ENCODE results near the gene MKX.

Gene MKX

DNA sequence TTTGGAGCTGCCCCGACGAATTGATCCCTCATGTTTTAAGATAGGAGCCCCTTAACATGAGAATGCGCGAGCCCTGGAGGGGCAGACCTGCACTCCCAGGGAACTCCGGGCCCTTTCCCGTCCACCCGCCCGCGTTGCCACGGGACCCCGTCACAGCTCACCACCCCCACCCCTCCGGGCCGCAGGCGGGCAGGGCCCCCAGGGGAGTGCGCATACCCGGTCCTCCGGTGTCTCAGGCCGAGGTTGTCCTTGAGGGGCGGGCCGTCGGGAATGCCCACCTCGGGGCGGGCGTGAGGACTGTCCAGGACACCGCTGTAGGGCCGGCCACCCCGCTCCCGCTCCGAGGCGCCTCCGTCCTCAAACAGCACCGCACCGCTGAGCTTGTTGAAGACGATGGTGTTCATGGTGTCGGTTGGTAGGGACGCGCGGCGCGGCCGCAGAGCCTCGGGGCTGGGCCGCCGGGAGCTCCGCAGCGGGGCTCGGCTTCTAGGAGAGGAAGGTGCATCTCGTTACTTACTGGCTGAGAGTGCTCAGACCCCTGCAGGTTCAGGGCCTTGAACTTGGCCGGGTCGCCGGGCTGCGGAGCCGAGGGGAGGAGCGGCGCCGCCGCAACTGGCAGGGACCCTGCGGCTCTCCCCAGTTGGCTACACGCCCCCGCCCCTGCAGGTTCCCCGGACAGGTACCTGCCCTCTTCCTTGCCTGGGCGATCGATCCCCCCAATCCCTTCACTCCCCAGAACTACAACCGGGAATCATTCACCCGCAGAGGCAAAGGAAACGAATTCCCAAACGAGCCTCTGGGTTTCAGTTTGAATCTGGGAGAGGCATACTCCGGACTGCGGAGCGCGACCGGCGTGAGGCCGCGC, 2.4 kb downstream of the MKX start:
- in situ Hi-C loops (cut with HindIII; ENCODE audit: low sequenced_read_pairs), result no loop called here

DNA sequence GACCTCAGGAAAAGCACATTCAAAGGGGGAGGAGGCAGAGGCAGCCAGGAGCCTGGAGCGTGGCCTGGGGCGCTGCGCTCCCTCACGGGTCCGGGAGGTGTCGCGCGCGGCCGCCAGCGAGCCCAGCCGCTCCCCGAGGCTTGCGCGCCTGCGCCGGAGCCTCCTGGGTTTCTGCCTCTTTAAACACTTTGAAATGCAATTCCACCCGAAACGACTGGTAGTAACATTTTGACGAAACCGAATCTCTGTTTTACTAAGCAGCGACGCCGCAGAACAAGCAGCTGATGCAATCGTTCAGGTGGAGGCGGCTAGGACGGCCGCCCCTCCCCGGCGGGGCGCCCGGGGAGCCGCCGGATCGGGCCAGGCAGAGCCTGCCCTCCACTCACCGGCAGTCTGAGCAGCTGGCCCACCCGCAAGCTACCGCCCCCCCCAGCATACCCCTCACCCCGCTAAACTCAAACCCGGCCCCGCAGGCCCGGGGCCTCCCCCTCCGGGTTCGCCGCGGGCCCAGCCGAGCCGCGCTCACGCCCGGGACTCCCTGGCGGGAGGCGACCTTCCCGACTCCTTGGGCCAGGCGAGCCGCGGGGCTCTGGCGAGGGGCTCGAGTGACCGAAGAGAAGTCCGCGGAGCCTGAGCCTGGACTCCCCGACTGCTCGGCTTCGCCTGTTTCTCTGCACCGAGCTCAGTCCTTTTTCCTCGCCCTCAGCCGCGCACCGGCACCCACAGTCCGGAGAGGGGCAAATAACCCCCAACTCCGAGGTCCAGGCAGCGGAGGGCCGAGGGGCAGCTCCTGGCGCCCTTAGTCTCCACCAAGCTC, 3.2 kb downstream of the MKX start:
- in situ Hi-C loops (cut with HindIII; ENCODE audit: low sequenced_read_pairs), result no loop called here

DNA sequence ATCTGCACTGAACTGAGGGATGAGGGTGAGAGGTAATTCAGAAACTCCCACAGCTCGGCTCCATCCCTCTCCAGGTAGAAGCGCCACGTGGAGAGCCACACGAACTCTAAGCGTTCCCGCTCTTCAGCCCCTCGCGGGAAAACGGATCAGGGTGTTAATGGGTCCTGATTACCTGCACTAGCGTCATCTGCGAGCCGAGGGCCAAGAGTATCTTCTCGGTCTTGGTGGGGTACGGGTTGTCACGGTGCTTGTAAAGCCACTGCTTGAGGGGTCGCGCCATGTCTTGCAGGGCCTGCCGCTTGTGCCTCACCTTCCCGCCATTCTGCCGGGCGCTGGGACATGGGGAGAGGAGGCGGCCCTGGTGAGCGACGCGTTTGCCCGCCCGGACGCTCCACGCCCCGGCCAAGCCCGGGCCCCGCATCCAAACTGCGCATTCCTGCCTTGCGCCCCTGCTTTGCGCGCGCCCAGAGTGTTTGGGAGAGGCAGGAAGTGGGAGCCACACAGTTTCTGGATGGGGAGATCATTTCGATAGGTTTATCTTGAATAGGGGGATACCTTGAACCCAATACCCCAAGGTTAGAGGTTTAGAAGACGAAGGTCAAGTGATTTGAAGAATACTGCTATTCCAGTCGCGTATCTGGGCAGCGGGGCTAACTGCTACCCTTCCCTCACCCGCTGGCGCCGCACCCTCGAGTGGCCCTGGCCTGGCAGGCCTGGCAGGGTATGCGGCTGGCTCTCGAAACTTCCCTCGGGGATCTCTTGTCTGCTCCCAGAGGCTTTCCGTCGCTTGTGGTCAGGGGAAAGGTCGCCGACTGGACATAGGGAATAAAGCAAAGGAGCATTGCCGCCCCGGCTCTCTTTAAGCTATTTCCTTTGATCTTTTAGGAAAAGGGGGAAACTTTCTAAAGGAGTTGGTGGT, 4.2 kb downstream of the MKX start:
- in situ Hi-C loops (cut with HindIII; ENCODE audit: low sequenced_read_pairs), result no loop called here

DNA sequence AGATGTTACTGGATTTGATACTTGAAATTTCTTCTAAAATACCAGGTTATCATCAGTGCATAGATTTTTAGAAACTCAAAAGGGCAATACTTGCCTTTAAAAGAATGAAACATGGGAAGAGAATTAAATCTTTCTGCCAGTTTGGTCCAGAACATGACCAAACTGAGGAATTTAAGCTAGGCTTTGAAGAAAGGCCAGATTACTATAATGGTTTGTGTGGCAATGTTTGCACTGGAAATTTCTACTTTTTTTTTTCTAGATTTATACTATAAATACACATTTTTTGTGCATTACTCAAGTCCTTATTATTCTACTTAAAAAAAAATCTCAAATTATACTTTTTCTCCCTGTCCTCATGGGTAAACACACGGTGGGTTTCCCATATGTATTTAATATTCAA, 9.2 kb downstream of the MKX start:
- in situ Hi-C loops (cut with HindIII; ENCODE audit: low sequenced_read_pairs), result no loop called here

GRCh38 chr10:27730041-27730440, 15.6 kb downstream of the MKX start:
- in situ Hi-C loops (cut with HindIII; ENCODE audit: low sequenced_read_pairs), result no loop called here

- in situ Hi-C loops (cut with HindIII; ENCODE audit: low sequenced_read_pairs), result no loop called here
Observed at GRCh38 chr10:27728338-27728737, 17.3 kb downstream of the MKX start.

DNA sequence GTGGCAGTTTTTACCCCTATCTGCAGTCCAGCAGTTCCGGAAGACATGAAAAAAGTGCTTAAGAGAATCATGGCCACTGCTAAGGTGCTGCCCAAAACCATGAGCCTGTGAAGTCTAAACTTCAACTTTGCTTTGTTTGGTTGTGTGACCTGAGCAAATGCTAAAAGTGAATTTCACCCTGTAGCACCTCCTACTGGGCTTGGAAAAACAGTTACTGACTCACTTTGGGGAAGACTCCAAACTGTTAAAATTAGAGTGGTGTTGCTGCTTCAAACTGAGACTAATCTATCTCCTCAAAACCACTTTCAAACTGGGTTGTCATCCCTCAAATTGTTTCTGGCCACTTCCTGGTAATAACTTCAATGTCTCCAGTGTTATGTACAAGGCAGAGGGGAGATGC, 21.3 kb downstream of the MKX start:
- in situ Hi-C loops (cut with HindIII; ENCODE audit: low sequenced_read_pairs), result no loop called here

DNA sequence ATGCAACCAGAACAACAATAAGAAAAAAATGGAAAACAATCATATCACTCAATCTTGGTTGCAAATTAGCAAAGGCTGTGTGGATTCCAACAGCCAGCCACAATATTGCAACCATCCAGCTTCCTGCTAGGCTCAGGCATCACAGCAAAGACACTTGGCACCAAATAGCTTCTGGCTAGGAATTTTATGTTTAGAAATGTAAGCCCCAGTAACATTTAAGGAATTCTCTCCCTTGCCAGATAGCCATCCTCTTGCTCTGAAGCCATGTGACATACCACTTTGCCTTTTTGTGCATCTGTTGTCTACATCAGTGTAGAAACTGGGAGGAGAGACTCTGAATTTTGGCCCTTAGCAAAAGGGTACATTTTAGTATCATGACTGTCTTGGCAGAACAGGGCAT, 22.2 kb downstream of the MKX start:
- in situ Hi-C loops (cut with HindIII; ENCODE audit: low sequenced_read_pairs), result no loop called here

DNA sequence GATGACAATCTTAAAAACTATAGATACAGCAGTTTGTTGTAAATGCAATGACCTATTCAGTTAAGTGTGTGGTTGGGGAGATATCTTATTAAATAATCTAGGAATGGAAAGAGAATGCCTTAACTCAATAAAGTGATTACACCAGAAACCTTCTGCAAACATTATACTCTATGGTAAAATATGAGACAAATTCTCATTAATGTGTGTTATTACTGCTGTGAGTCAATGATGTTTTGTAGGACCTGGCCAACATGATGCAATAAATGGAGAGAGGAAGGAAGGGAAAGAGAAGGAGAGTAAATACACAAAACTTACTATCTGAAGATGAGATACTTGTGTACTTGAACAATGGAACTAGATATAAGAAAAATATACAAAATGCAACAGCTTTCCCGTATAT, 25.1 kb downstream of the MKX start:
- in situ Hi-C loops (cut with HindIII; ENCODE audit: low sequenced_read_pairs), result no loop called here

GRCh38 chr10:27719052-27719451, 26.6 kb downstream of the MKX start:
- in situ Hi-C loops (cut with HindIII; ENCODE audit: low sequenced_read_pairs), result no loop called here

DNA sequence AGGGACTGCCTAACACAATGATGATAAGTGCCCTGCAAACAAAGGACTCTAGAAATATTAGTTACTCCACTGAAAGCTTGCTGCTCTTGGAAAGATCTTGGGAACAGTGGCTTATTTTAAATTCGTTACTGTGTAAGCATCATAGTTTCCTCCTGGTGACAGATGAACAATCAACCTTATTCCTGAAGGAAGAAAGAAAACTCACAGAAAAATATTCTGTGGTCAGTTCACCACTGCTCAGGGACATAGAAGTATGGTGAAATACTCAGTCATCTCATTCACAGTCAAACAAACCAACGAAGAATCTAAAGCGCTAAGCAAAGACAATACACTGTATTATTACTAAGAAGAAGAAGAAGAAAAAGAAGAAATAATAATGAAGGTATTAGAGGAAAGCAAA, 27.8 kb downstream of the MKX start:
- in situ Hi-C loops (cut with HindIII; ENCODE audit: low sequenced_read_pairs), result no loop called here

DNA sequence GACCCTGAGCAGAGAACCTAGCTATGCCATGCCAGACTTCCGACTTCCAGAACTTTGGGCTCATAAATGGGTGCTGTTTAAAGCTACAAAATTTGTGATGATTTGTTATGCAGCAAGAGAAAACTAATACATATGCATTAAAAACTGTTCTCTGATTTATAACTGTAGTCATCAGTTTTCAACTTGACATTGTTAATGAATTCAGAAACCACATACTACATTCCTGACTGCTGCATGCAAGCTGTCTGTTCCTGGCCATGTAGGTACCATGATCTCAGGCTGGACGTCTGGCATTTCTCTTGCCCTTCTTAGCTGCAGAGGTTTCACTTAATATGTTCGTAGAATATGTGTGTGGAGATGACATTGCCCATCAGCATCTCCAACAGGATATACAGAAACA, 28.4 kb downstream of the MKX start:
- in situ Hi-C loops (cut with HindIII; ENCODE audit: low sequenced_read_pairs), result no loop called here

GRCh38 chr10:27716521-27716920, 29.1 kb downstream of the MKX start:
- in situ Hi-C loops (cut with HindIII; ENCODE audit: low sequenced_read_pairs), result no loop called here

GRCh38 chr10:27715505-27715904, 30.1 kb downstream of the MKX start:
- in situ Hi-C loops (cut with HindIII; ENCODE audit: low sequenced_read_pairs), result no loop called here

GRCh38 chr10:27714349-27714748, 31.3 kb downstream of the MKX start:
- in situ Hi-C loops (cut with HindIII; ENCODE audit: low sequenced_read_pairs), result no loop called here

DNA sequence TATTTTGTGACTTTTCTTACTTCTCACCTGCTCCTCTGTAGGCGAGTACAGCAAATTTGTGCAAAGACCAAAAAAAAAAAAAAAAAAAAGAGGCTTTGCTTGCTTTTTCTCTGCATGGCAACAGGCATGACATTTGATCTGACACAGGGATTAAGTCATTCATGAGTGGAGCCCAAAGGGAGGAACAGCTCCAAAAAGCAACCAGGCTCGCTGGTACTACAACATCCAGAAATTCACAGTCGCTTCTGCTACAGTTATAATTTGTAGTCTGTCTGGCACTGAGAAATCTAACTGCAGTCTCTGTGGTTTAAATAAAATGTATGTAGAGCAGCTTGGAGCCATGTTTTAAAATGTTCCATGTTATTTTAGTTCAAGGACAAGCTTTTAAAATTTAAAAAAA, 31.7 kb downstream of the MKX start:
- in situ Hi-C loops (cut with HindIII; ENCODE audit: low sequenced_read_pairs), result no loop called here

- in situ Hi-C loops (cut with HindIII; ENCODE audit: low sequenced_read_pairs), result no loop called here
Observed at GRCh38 chr10:27710014-27710413, 35.6 kb downstream of the MKX start.

- in situ Hi-C loops (cut with HindIII; ENCODE audit: low sequenced_read_pairs), result no loop called here
Observed at GRCh38 chr10:27709304-27709703, 36.3 kb downstream of the MKX start.

- in situ Hi-C loops (cut with HindIII; ENCODE audit: low sequenced_read_pairs), result no loop called here
Observed at GRCh38 chr10:27701938-27702537, 43.6 kb downstream of the MKX start.

DNA sequence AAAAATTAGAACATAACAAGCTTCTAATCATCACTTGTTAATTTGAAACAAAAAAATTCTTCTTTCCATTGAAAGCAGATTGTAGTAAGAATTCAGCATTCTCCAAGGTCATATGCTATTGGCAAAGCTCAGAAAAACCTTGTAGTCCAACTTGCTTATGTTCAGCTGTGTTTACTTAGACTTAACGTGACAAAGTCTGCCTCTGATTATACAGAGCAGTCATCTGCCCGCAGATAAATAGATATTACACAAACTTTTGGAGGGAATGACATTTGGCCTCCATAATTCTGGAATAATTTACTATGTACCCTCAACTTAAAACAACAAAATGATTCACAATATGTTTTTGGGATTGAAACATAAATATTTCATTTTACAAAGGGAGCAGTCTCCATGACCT, 45.8 kb downstream of the MKX start:
- in situ Hi-C loops (cut with HindIII; ENCODE audit: low sequenced_read_pairs), result no loop called here

GRCh38 chr10:27698961-27699360, 46.7 kb downstream of the MKX start:
- in situ Hi-C loops (cut with HindIII; ENCODE audit: low sequenced_read_pairs), result no loop called here

Data from DLD1 (cell line).